ENCODE results near the gene PHIP. TPM values are rescaled to one million over a fixed set of nuclear protein-coding genes. Genes with fewer than 3 reads are reported as not detected.

The PHIP gene
- total and polyA plus RNA-seq, 2 experiments from 2014 or later = 48.0 to 65.4 TPM

DNA sequence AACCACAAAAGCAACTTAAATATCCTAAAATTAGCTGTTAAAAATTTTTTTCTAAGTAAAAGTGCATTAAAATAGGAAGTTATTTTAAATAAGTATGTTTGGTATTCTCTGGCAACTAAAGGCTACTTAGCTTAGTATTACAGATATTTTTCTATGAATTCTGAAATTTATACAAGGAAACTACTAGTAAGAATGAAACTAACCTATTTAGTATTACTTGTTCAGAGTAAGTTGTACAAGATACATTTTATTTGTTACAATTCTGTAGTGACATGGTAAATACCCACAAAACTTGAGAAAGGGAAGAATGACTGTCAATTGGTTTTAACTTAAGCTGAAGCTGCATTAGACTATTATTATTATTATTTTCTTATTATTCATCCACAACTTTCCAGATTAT, 6.5 kb downstream of the PHIP start:
- Histone ChIP-seq H3K9me2 (ENCODE audit: insufficient read depth) (no peaks in the 10 kb centered on the region), H3K4me3 (no peak overlapping the region), H3K27me3 (ENCODE audit: insufficient read depth) (no peaks in the 10 kb centered on the region), H3K27ac (ENCODE audit: low read depth) (no peak overlapping the region), H3K4me2 (no peak overlapping the region), H3K4me1 (ENCODE audit: insufficient read depth) (peaks cover 38% of the 10 kb centered on the region), H4K20me1 (replicated peaks; ENCODE audit: insufficient read depth) (peaks cover 16% of the 10 kb centered on the region), H2AFZ (no peak overlapping the region), H3K36me3 (ENCODE audit: insufficient read depth) (no peaks in the 10 kb centered on the region), H3F3A (replicated peaks; ENCODE audit: low read depth) (no peaks in the 10 kb centered on the region), H3K79me2 (replicated peaks; ENCODE audit: insufficient read depth) (peaks cover 100% of the 10 kb centered on the region)
- DNase-seq (ENCODE audit: low spot score) (no peak), ATAC-seq (no peak)
- Mint-ChIP-seq H3K27me3 (ENCODE audit: insufficient read depth, low read depth, poor library complexity) (no peaks in the 10 kb centered on the region), H3K27ac (no peak overlapping the region), H3K36me3 (ENCODE audit: low read depth) (peaks cover 19% of the 10 kb centered on the region), H3K4me1 (peaks cover 45% of the 10 kb centered on the region), H3K4me3 (no peak overlapping the region), H3K9me3 (peaks cover under 1% of the 10 kb centered on the region; the same call in 1 of the 3 replicates)
- TF ChIP-seq, protein P1, sequence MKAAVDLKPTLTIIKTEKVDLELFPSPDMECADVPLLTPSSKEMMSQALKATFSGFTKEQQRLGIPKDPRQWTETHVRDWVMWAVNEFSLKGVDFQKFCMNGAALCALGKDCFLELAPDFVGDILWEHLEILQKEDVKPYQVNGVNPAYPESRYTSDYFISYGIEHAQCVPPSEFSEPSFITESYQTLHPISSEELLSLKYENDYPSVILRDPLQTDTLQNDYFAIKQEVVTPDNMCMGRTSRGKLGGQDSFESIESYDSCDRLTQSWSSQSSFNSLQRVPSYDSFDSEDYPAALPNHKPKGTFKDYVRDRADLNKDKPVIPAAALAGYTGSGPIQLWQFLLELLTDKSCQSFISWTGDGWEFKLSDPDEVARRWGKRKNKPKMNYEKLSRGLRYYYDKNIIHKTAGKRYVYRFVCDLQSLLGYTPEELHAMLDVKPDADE (IDR thresholded peaks at IDR 0.05) = no peak
- TF ChIP-seq, protein P2, sequence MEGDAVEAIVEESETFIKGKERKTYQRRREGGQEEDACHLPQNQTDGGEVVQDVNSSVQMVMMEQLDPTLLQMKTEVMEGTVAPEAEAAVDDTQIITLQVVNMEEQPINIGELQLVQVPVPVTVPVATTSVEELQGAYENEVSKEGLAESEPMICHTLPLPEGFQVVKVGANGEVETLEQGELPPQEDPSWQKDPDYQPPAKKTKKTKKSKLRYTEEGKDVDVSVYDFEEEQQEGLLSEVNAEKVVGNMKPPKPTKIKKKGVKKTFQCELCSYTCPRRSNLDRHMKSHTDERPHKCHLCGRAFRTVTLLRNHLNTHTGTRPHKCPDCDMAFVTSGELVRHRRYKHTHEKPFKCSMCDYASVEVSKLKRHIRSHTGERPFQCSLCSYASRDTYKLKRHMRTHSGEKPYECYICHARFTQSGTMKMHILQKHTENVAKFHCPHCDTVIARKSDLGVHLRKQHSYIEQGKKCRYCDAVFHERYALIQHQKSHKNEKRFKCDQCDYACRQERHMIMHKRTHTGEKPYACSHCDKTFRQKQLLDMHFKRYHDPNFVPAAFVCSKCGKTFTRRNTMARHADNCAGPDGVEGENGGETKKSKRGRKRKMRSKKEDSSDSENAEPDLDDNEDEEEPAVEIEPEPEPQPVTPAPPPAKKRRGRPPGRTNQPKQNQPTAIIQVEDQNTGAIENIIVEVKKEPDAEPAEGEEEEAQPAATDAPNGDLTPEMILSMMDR (conservative IDR thresholded peaks at IDR 0.05; ENCODE audit: low read depth in 2 of 2) = no peak
- TF ChIP-seq ZNF114 (CRISPR knock-in tag; IDR thresholded peaks at IDR 0.05) = no peak
- no peak for TF ChIP-seq STAT1 (IDR thresholded peaks at IDR 0.05; ENCODE audit: unreplicated experiment)

DNA sequence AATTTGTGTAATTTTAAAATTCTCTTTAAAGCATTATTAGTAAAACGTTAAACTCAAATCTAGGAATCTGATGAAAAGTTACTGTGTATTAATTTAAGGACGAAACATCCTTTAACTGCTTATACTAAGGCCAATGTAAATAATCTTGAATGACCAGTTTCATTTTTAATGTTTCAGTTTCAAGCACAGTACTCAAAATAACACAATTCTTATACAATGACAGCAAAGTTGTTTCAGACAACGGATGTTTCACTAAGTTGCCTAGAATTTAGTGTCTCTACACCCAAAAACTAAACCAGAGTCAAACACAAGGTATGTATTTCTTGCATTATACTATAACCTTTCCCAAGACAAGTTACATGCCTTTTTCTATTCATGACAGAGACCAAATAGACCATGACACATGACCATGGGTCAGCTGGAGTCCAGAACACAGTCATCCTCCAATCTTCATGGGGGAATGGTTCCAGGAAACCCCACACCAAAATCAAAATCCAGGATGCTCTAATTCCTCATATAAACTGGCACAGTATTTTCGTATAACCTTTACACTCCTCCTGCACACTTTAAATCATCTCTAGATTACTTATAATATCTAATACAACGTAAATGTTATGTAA, 7.7 kb downstream of the PHIP start:
- no peak overlapping the region for H3K4me3 ChIP-seq
- no peak overlapping the region for H3K4me2 ChIP-seq
- no peaks in the 10 kb centered on the region for H3K9me3 Mint-ChIP-seq
- peaks cover 12% of the 10 kb centered on the region; the same call in 2 of the 3 replicates for H3K36me3 Mint-ChIP-seq (ENCODE audit: low read depth)
- no peaks in the 10 kb centered on the region for H3K9me2 ChIP-seq (ENCODE audit: insufficient read depth)
- H3K79me2 ChIP-seq (replicated peaks; ENCODE audit: insufficient read depth) = peaks cover 100% of the 10 kb centered on the region
- no peaks in the 10 kb centered on the region for H3K27me3 Mint-ChIP-seq (ENCODE audit: insufficient read depth, low read depth, poor library complexity)
- H3K36me3 ChIP-seq (ENCODE audit: insufficient read depth) = no peaks in the 10 kb centered on the region
- peaks cover 32% of the 10 kb centered on the region for H3K4me1 ChIP-seq (ENCODE audit: insufficient read depth)
- no peak for DNase-seq (ENCODE audit: low spot score)
- H3K4me1 Mint-ChIP-seq = peaks cover 40% of the 10 kb centered on the region
- H3K4me3 Mint-ChIP-seq = no peak overlapping the region
- no peaks in the 10 kb centered on the region for H3F3A ChIP-seq (replicated peaks; ENCODE audit: low read depth)
- peak overlapping the region; percentile 78; the same call in 1 of the 2 replicates for H3K27ac Mint-ChIP-seq
- H4K20me1 ChIP-seq (replicated peaks; ENCODE audit: insufficient read depth) = peaks cover 25% of the 10 kb centered on the region
- no peak for ATAC-seq
- no peak overlapping the region for H2AFZ ChIP-seq
- H3K27ac ChIP-seq (ENCODE audit: low read depth) = no peak overlapping the region
- no peaks in the 10 kb centered on the region for H3K27me3 ChIP-seq (ENCODE audit: insufficient read depth)
- TF ChIP-seq ZNF331 (CRISPR knock-in tag; IDR thresholded peaks at IDR 0.05; ENCODE audit: low read depth) = no peak
- TF ChIP-seq, protein P3, sequence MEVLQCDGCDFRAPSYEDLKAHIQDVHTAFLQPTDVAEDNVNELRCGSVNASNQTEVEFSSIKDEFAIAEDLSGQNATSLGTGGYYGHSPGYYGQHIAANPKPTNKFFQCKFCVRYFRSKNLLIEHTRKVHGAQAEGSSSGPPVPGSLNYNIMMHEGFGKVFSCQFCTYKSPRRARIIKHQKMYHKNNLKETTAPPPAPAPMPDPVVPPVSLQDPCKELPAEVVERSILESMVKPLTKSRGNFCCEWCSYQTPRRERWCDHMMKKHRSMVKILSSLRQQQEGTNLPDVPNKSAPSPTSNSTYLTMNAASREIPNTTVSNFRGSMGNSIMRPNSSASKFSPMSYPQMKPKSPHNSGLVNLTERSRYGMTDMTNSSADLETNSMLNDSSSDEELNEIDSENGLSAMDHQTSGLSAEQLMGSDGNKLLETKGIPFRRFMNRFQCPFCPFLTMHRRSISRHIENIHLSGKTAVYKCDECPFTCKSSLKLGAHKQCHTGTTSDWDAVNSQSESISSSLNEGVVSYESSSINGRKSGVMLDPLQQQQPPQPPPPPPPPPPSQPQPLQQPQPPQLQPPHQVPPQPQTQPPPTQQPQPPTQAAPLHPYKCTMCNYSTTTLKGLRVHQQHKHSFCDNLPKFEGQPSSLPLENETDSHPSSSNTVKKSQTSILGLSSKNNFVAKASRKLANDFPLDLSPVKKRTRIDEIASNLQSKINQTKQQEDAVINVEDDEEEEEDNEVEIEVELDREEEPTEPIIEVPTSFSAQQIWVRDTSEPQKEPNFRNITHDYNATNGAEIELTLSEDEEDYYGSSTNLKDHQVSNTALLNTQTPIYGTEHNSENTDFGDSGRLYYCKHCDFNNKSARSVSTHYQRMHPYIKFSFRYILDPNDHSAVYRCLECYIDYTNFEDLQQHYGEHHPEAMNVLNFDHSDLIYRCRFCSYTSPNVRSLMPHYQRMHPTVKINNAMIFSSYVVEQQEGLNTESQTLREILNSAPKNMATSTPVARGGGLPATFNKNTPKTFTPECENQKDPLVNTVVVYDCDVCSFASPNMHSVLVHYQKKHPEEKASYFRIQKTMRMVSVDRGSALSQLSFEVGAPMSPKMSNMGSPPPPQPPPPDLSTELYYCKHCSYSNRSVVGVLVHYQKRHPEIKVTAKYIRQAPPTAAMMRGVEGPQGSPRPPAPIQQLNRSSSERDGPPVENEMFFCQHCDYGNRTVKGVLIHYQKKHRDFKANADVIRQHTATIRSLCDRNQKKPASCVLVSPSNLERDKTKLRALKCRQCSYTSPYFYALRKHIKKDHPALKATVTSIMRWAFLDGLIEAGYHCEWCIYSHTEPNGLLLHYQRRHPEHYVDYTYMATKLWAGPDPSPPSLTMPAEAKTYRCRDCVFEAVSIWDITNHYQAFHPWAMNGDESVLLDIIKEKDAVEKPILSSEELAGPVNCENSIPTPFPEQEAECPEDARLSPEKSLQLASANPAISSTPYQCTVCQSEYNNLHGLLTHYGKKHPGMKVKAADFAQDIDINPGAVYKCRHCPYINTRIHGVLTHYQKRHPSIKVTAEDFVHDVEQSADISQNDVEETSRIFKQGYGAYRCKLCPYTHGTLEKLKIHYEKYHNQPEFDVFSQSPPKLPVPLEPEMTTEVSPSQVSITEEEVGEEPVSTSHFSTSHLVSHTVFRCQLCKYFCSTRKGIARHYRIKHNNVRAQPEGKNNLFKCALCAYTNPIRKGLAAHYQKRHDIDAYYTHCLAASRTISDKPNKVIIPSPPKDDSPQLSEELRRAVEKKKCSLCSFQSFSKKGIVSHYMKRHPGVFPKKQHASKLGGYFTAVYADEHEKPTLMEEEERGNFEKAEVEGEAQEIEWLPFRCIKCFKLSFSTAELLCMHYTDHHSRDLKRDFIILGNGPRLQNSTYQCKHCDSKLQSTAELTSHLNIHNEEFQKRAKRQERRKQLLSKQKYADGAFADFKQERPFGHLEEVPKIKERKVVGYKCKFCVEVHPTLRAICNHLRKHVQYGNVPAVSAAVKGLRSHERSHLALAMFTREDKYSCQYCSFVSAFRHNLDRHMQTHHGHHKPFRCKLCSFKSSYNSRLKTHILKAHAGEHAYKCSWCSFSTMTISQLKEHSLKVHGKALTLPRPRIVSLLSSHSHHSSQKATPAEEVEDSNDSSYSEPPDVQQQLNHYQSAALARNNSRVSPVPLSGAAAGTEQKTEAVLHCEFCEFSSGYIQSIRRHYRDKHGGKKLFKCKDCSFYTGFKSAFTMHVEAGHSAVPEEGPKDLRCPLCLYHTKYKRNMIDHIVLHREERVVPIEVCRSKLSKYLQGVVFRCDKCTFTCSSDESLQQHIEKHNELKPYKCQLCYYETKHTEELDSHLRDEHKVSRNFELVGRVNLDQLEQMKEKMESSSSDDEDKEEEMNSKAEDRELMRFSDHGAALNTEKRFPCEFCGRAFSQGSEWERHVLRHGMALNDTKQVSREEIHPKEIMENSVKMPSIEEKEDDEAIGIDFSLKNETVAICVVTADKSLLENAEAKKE (CRISPR knock-in tag; IDR thresholded peaks at IDR 0.05) = no peak
- TF ChIP-seq EZH2phosphoT487 (IDR thresholded peaks at IDR 0.05; ENCODE audit: unreplicated experiment) = no peak
- TF ChIP-seq CREB1 (CRISPR knock-in tag; IDR thresholded peaks at IDR 0.05; ENCODE audit: low read depth) = no peak
- TF ChIP-seq, protein P1 (IDR thresholded peaks at IDR 0.05) = no peak
- no peak for TF ChIP-seq STAT1 (IDR thresholded peaks at IDR 0.05; ENCODE audit: unreplicated experiment)
- TF ChIP-seq EZH2 (IDR thresholded peaks at IDR 0.05; ENCODE audit: low read depth, unreplicated experiment) = no peak
